Activated naive CD4-positive, alpha-beta T cell treated with anti-CD3 and anti-CD28 coated beads, Interleukin-2, amount 10 ng/mL, durations not matched to agents 7 days and 5 days (primary cell): ENCODE results near the gene OSBPL2.

Experiments
- CTCF ChIA-PET: fragments of 350-600 bp; sonication (Branson Sonifier 250); formaldehyde crosslinking; loops from one replicate; lab custom pipeline; 2021; ENCODE audit warnings: antibody characterized with exemption; lab: Charles Lee
- DNase-seq: peaks from one replicate; pipeline ENCODE4 v3.0.0-alpha.2; 2020
- H3K27ac Mint-ChIP-seq: one replicate; pipeline ENCODE4 v1.8.0; 2021; ENCODE audit warnings: mild to moderate bottlenecking, moderate library complexity, mixed read lengths
- H3K27me3 Mint-ChIP-seq: one replicate; pipeline ENCODE4 v1.8.0; 2021; ENCODE audit warnings: mild to moderate bottlenecking, mixed read lengths
- H3K36me3 Mint-ChIP-seq: one replicate; pipeline ENCODE4 v1.8.0; 2021; ENCODE audit warnings: mixed read lengths
- H3K4me1 Mint-ChIP-seq: one replicate; pipeline ENCODE4 v1.8.0; 2021; ENCODE audit warnings: mixed read lengths
- H3K4me3 Mint-ChIP-seq: one replicate; pipeline ENCODE4 v1.8.0; 2021; ENCODE audit warnings: mild to moderate bottlenecking, moderate library complexity, mixed read lengths
- H3K9me3 Mint-ChIP-seq: one replicate; pipeline ENCODE4 v1.8.0; 2021; ENCODE audit warnings: mixed read lengths

OSBPL2 gene

DNA sequence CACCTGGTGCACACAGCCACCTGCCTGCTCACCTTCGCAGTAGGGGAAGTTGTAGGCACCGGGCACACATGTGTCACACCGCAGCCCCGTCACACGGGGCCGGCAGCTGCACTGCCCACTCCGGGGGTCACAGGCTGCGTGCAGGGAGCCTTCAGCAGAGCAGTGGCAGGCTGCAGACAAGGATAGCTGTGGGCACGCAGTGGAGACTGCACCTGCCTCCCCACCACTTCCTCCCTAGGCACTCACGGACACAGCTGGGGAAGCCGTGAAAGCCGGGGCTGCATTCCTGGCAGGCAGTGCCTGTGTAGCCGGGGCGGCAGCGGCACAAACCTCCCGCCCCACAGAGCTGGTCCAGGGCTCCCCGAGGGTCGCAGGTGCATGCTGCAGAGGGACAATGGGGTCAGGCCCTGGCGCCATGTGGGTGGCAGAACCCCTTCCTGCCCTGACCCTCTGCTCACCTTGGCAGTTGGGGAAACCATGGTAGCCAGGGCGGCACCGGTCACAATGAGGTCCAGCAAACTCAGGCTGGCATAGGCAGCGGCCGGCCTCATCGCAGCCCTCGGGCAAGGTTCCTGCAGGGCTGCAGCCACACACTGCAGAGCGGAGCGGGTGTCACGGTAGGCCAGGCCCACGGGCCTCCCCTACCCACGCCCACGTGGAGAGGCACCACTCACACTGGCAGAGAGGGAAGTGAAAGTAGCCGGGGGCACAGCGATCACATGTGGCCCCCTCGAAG is 99.4 kb downstream of the OSBPL2 start:
- Mint-ChIP-seq H3K27me3 (peaks cover 16% of the 10 kb centered on the region), H3K36me3 (no peaks in the 10 kb centered on the region), H3K27ac (no peak overlapping the region), H3K4me1 (no peaks in the 10 kb centered on the region), H3K4me3 (no peak overlapping the region), H3K9me3 (no peaks in the 10 kb centered on the region)
- no peak for DNase-seq
- CTCF ChIA-PET, result no interaction called here

DNA sequence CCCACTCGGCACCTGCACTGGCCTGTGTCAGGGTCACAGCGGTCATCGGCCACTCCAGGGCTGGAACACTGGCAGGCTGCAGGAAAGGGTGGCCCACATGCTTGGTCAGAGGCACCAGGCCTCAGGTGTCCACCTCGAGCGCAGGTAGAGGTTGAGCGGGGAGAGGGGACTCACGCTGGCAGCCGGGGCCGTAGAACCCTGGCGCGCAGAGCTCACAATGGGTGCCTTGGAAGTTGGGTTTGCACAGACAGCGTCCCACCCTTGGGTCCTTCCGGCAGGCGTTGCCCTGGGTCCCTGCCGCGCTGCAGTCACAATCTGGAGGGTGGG is 99.9 kb downstream of the OSBPL2 start:
- no peaks in the 10 kb centered on the region for H3K36me3 Mint-ChIP-seq
- H3K27ac Mint-ChIP-seq, result no peak overlapping the region
- no peaks in the 10 kb centered on the region for H3K9me3 Mint-ChIP-seq
- peaks cover 16% of the 10 kb centered on the region for H3K27me3 Mint-ChIP-seq
- no peak for DNase-seq
- H3K4me1 Mint-ChIP-seq, result no peaks in the 10 kb centered on the region
- CTCF ChIA-PET, result no interaction called here
- no peak overlapping the region for H3K4me3 Mint-ChIP-seq

DNA sequence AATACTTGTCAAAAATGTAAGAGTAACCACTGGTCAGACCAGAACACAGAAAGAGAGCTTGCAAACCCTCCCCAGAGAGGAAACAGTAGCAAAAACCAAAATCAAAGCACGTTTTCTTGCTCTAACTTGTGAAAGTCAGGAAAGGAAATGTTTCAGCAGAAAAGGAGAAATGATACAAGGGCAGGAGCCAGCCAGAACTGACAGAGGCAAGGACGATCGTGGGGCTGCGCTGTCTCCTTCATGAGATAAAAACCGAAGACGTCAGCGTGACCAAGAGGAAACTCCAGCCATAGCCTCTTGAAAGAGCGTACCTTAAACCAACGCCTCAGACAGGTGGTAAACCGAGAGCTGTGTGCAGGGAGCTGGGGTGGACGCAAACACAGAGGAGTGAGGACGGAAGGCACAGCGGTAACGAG is 101.3 kb downstream of the OSBPL2 start:
- Mint-ChIP-seq H3K4me3 (no peak overlapping the region), H3K27ac (no peak overlapping the region), H3K27me3 (peaks cover 19% of the 10 kb centered on the region), H3K36me3 (no peaks in the 10 kb centered on the region), H3K9me3 (no peaks in the 10 kb centered on the region), H3K4me1 (no peaks in the 10 kb centered on the region)
- DNase-seq, result no peak
- CTCF ChIA-PET, result no interaction called here

- H3K27me3 Mint-ChIP-seq, result peaks cover 14% of the 10 kb centered on the region
- H3K36me3 Mint-ChIP-seq, result no peaks in the 10 kb centered on the region
- H3K4me3 Mint-ChIP-seq, result no peak overlapping the region
- H3K9me3 Mint-ChIP-seq, result peaks cover 2% of the 10 kb centered on the region
- no peak overlapping the region for H3K27ac Mint-ChIP-seq
- DNase-seq, result no peak
- CTCF ChIA-PET, result no interaction called here
- H3K4me1 Mint-ChIP-seq, result no peaks in the 10 kb centered on the region
Observed at GRCh38 chr20:62342910-62343309, 104.6 kb downstream of the OSBPL2 start.

DNA sequence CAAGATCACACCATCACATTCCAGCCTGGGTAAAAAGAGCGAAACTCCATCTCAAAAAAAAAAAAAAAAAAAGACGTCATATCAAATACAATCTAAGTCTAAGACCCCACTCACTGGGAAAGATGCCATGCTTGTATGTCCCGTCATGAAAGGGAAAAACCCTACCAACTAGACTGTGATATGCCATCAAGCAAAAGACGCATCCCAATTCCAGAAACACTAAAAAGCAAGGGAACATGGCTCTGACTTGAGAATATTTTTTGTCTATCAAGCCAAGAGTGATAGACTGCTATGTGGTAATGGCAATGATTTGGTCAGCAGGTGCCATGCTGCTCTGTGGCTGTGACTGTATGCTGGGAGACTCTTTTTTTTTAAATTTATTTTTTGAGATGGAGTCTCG is 105.8 kb downstream of the OSBPL2 start:
- Mint-ChIP-seq H3K36me3 (no peaks in the 10 kb centered on the region), H3K4me1 (no peaks in the 10 kb centered on the region), H3K27me3 (peaks cover 8% of the 10 kb centered on the region), H3K9me3 (peaks cover 9% of the 10 kb centered on the region), H3K4me3 (no peak overlapping the region), H3K27ac (no peak overlapping the region)
- DNase-seq, result no peak
- CTCF ChIA-PET, result no interaction called here

DNA sequence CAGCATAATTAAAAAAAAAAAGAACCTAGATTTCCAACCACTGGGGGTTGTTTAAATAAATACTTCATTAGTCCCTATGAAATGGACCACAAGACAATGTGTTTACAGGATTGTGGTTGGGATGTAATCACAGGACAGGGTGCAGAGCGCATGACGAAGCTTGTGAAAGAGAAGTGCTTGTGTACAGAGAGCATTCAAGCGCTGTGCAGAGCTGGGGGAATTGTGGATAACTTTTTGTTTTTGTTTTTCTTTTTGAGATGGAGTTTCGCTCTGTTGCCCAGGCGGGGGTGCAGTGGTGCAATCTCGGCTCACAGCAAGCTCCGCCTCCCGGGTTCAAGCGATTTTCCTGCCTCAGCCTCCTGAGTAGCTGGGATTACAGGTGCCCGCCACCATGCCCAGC is 106.5 kb downstream of the OSBPL2 start:
- Mint-ChIP-seq H3K9me3 (peaks cover 12% of the 10 kb centered on the region), H3K36me3 (peaks cover 2% of the 10 kb centered on the region), H3K4me1 (no peaks in the 10 kb centered on the region), H3K4me3 (no peak overlapping the region), H3K27ac (no peak overlapping the region), H3K27me3 (peaks cover 6% of the 10 kb centered on the region)
- CTCF ChIA-PET, result no interaction called here
- no peak for DNase-seq
